ENCODE data around the gene SSUH2. TPM values are rescaled to one million over a fixed set of nuclear protein-coding genes. Genes with fewer than 3 reads are reported as not detected.

SSUH2 gene
- polyA plus RNA-seq, 4 donors = 3.9 to 4.5 (median 4.1) TPM

Other genes starting within 250 kb of the SSUH2 start
- gene LMCD1, start 143.0 kb downstream of the SSUH2 start, polyA plus RNA-seq (ENCODE audit: insufficient read length in 4 of 4) = 10 to 100 TPM; 30.1 to 35.0 (median 31.9) TPM
- under 1 TPM; 0.29 to 0.72 (median 0.50) TPM for gene CAV3, start 89.0 kb upstream of the SSUH2 start, polyA plus RNA-seq (ENCODE audit: insufficient read length in 4 of 4)
- 1 to 10 TPM in 1 of 4 donors, under 1 TPM in 3; 0.80 to 1.3 (median 0.90) TPM for gene OXTR, start 124.8 kb upstream of the SSUH2 start, polyA plus RNA-seq (ENCODE audit: insufficient read length in 4 of 4)

Measured in right renal pelvis (tissue), 4 donors.